Left cardiac atrium (tissue), 4 donors: ENCODE measurements around the gene NMNAT2. TPM values are rescaled to one million over a fixed set of nuclear protein-coding genes. Genes with fewer than 3 reads are reported as not detected.
A peak's percentile ranks its signal among the peaks of the same experiment; 100 is the strongest.

Experiments
- ATAC-seq, 2 donors: fragments of 200-7000 bp; cut with Tn5 transposase; one replicate each; pipeline ENCODE4 v1.9.1; 2020; ENCODE audit warnings: mild to moderate bottlenecking in 2 of 2, moderate library complexity in 2 of 2
- DNase-seq: peaks from one replicate; pipeline ENCODE4 v3.0.0-alpha.2; 2020
- intact Hi-C, 2 donors: fragments of 100-400 bp; cut with DNase I; formaldehyde crosslinking; loops; one replicate each; pipeline versions ENCODE4 v1.14.1 to v1.15.1; 2022 to 2023
- total RNA-seq, 2 donors: library from RNA; stranded (reverse); fragmentation: NEBNext Ultra II Directional; extraction: Animal tissue kit (Norgen Biotek cat#: 25700); gene quantifications; one replicate each; pipeline ENCODE4 v1.2.1, GENCODE V29; 2021
- donor health status: DM: no; HTN: yes; CAD: no.
- donor health status: DM: no; HTN: yes; CAD: no; lungs with severe emphysema.
- donor health status: DM: yes; HTN: yes; CAD: no.
- donor health status: Dilated cardiomyopathy.

NMNAT2 gene
- total RNA-seq, 2 donors from 2014 or later, result 23.3 to 33.8 TPM

GRCh38 chr1:183327434-183328290, 90.5 kb downstream of the NMNAT2 start:
- intact Hi-C loops, result no loop called here
- DNase-seq (peak; percentile 44), ATAC-seq (peak; percentile 81 to 82)

DNA sequence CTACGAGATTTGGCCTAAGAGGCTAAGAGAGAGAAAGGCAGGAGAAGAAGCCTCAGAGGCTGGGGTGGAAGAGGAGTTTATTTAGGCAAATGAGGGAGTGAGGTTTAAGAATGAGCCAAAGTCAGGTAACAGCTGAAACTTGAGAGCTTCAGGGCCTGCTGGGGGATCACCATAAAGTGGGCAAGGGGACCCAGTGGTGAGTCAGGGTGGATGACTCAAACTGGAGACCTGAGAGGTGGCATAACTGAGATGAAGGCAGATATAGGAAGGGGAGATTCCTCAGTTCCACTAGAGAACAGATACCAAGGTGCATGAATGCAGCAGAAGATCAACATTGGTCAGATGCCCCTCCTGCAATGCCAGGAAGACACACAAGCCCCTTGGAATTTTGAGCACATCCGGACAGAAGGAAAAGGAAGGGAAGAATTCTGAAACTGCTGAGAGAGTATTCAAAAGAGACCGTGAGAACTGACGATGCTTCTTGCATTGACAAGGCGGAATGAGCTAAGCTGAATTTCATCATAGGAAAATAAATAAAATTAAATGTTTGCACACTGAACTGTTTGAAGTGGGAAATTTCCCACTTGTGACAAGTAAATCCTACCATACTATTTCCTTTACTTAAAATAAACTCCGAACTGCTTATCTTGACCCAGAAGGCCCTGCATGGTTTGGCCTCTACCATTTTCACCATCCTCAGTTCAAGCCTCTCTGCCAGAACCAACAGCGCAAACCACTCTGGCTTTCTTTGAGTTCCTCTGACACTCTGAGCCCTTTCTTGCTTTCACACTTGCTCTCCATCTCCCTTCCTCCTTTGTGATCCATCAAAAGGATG, 94.1 kb downstream of the NMNAT2 start:
- no peak for DNase-seq
- intact Hi-C loops, result no loop called here
- no peak for ATAC-seq

GRCh38 chr1:183319606-183320005, 98.6 kb downstream of the NMNAT2 start:
- no peak for DNase-seq
- no peak for ATAC-seq
- intact Hi-C loops, result no loop called here

- no peak for ATAC-seq
- no peak for DNase-seq
- intact Hi-C loops, result no loop called here
Observed at GRCh38 chr1:183319051-183319450, 99.1 kb downstream of the NMNAT2 start.

DNA sequence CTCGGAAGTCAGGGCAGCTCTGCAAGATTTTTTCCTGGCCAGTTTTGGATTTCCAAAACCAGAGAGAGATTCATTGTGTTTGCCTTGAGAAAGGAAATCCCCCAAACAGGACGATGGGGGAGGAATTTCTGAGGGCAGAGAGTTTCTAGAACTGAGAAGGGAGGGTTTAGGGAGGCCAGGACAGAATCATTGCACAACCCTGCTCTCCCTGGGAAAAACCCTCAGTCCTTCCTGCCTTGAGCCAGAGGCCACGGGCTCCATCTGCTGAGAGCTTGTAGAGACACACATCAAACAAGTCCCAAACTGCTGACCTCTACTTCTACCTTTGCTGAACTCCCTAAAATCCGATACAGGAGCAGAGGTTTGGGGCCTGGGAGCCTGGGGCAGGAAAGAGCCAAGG, 99.7 kb downstream of the NMNAT2 start:
- peak; percentile 96 to 98 for ATAC-seq
- peak; percentile 87 for DNase-seq
- intact Hi-C loops, result loop anchor here in 1 of 2 donors (1.0 kb wide), 1 partner anchor 37 kb away; no protein-coding TSS in a partner anchor

DNA sequence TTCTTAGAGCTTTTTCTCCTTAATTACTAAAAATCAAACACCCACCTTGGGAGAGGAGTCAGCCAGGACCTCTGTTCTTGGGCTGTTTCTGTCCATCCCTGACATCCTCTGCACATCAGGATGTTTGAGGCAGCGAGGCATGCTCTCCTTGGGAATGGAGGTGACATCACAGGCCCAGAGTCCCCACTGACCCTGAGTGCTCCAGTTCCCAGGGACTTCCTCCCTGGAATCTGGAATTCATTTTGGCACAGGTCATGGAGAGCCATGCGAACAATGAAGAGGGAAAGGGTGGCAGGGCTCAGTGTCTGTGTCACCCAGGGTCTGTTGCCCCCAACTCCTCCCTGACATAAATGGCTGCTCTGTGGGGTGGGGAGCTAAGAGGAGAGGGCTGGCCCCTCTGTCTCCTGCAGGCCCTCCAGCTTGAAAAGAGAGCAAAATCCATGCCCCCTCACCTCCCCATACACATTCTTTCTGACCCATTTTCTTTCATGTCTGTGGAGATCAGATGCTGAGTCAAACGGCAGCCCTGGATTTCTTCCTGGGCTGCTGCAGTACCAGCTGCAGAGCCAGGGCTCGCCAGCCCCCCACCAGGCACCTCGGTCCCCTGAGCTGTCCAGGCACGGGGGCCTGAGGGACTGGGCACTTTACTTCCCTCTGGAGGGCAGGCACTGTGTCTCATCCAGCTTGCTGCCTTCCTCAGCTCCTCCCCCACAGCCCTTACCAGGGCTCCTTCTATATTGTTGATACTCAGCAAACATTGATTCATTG, 102.0 kb downstream of the NMNAT2 start:
- intact Hi-C loops, result no loop called here
- DNase-seq (no peak), ATAC-seq (no peak)

DNA sequence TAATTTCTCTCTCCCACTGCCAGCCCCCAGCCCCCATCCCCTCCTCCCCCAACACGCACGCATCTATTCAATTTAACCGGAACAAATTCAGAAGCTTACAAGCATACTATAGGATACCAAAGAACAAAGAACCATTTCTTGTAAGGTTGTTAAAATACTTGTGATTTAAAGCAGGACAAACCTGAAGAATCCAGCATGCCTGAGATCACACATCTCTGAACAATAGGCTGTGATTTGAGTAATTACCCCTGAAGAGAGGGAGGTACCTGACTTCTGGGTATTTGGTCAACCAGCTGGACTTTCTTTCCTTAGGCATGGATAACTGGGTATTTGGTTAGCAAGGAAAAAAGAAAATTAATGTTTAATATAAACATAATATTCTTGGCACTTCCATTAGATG, 105.1 kb downstream of the NMNAT2 start:
- intact Hi-C loops, result no loop called here
- no peak for ATAC-seq
- no peak for DNase-seq

- ATAC-seq, result peak; percentile 25 to 42
- DNase-seq, result no peak
- intact Hi-C loops, result no loop called here
Observed at GRCh38 chr1:183310753-183311479, 107.3 kb downstream of the NMNAT2 start.

DNA sequence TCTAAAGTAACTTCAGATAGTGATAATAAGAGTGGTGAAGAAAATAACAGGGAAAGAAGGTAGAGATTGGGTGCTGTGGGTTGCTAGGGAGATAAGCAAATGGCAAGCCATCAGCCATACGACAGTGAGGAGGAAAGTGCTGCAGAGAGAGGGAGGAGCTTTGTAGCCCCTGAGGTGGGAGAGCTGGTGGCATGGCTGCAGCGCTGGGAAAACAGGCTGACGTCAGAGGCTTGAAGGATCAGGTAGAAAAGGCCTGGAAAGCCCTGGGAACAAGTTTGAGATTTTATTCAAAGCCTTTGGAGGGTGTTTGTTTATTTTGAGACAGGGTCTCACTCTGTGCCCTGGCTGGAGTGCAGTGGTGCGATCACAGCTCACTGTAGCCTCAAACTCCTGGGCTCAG, 109.5 kb downstream of the NMNAT2 start:
- intact Hi-C loops, result no loop called here
- ATAC-seq (no peak), DNase-seq (no peak)

DNA sequence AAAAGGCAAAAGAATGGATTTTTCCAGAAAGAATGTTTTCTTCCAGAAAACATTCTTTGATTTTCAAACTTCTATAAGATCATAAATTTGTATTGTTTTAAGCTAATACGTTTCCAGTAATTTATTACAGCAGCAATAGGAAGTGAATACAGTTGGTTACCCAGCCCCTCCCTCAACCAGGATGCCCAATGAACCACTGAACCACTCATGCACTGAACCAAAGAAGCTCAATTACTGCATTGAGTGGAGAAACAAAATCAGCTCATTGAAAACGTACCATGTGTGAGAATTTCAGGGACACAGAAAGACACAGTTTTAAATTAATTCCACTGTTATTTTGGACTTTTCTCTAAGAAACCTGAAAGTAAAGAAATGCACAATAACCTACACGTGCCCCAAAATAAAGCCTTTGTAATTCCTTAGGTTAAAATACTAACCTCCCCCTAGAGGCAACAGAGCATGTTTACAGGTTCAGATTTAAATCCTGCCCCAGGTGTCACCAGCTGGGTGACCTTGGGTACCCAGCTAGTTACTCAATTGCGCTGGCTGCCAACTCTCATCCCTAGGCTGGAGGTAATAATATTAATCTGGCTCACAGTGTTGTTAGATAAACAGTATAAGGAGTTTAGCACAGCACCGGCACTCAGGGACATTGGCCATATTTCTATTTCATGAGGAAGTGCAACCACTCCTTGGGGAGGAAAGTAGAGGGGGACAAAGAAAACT, 111.7 kb downstream of the NMNAT2 start:
- DNase-seq (no peak), ATAC-seq (peak; percentile 7 to 33)
- intact Hi-C loops, result no loop called here

- ATAC-seq (peak; percentile 20 to 34), DNase-seq (no peak)
- intact Hi-C loops, result no loop called here
Observed at GRCh38 chr1:183304440-183305107, 113.6 kb downstream of the NMNAT2 start.

DNA sequence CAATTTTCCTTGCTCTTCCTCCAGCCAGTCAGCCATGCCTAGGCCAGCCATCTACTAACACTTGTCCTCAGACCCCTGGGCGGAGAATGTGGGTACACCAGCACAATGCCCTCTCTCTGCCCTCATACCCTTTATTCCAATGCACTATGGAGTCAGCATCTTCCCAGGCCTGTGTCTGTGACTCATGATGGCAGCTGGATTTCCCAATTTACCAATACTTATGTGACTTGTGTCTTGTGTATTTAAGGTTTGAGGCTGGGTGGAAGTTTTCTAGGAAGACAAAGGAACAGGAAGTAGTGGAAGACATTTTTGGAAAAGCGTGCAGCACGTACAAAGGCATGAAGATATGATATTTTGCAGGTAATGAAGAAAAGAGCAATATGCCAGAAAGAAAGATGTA, 114.3 kb downstream of the NMNAT2 start:
- ATAC-seq, result no peak
- intact Hi-C loops, result no loop called here
- no peak for DNase-seq

- intact Hi-C loops, result no loop called here
- ATAC-seq (no peak), DNase-seq (no peak)
Observed at GRCh38 chr1:183303323-183303645, 114.9 kb downstream of the NMNAT2 start.

DNA sequence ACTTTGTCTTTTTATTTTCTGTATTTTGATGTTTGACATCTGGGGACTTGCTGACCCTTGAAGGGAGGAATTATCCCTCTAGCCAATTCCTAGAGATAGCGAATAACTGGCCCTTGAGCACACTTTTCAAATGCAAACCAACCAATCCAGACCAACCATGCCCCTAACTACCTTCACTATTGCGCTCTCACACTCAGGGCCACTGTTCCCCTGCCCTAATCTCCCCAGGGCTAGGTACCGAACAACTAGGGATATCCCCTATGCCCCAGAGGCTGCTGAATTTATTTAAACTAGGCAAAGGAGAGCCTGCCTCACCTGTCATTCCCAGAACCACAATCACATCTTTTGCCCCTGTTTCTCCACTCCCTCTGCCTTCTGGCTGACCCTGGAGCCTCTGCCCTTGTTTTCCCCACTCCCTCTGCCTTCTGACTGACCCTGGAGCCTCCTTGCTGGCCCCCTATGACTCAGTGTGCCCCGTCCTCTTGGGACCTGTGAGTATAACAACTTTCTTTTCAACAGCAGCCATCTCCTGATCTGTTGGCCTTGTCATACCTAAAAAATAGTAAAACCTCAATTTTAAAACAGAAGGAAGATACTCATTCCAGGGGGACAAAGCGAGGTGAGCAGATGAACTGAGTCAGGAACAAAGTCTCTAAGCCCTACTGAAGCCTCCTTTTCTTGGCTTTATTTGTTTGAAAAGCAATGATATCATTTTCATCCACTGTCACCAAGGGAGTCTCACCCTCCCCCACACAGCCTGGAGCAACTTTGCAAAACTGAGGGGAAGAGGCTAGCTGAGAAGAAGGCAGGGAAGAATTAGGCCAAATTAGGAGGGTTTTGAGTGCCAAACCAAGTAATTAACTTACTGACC, 115.5 kb downstream of the NMNAT2 start:
- ATAC-seq (peak in 1 of 2 donors; percentile 22), DNase-seq (no peak)
- intact Hi-C loops, result no loop called here

- ATAC-seq (peak; percentile 23 to 75), DNase-seq (no peak)
- intact Hi-C loops, result no loop called here
Observed at GRCh38 chr1:183301239-183301638, 116.9 kb downstream of the NMNAT2 start.

DNA sequence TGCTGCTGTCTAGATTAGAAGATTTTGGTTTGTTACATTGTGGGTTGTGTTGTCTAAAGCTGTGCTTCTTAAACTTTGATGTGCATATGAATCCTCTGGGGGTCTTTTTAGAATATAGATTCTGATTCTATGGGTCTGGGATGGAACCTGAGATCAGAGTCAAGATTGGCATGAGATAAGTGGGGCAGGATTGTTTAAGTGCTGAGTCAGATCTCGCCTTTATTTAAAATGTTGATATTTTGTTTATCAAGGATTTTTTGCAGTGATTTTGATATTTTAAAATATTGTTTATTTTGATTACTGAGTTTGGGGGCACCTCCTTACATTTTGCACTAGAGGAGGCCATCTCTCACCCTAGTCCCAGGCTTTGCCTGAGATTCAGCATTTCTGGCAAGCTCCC, 117.4 kb downstream of the NMNAT2 start:
- ATAC-seq (no peak), DNase-seq (no peak)
- intact Hi-C loops, result no loop called here

DNA sequence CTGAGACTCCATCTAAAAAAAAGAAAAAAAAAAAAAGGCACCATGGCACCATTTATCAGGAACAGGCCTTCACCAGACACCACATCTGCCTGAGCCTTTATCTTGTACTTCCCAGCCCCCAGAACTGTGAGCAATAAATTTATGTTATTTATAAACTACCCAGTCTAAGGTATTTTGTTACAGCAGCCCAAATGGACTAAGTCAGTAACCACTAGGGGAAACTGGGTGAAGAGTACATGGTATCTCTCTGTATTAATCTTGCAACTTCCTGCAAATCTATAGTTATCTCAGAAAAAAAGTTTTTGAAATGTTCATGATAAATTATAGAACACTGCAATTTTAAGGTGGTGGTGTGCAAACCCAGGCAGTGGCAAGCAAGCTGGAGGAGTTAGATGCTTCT, 117.8 kb downstream of the NMNAT2 start:
- DNase-seq (no peak), ATAC-seq (no peak)
- intact Hi-C loops, result no loop called here
